GM19395 (cell line): ENCODE measurements around the gene MCU.
"Not testable (repeated sequence)": the region's sequence is repeated elsewhere in the genome, so short reads cannot be mapped to it uniquely, and the experiment has no call there.

ENCODE experiments used
- ATAC-seq: cut with Tn5 transposase; IDR thresholded peaks from one replicate; pipeline ENCODE4 v1.9.1; 2021; ENCODE audit warnings: mild to moderate bottlenecking, moderate library complexity; ENCODE audit not compliant: unreplicated experiment

The MCU gene

GRCh38 chr10:72729528-72729927 is 37.6 kb downstream of the MCU start:
- peak; percentile 76 for ATAC-seq

- no peak for ATAC-seq
Observed at GRCh38 chr10:72730479-72730878, 38.5 kb downstream of the MCU start.

- ATAC-seq, result no peak
Observed at GRCh38 chr10:72731916-72732419, 40.0 kb downstream of the MCU start.

DNA sequence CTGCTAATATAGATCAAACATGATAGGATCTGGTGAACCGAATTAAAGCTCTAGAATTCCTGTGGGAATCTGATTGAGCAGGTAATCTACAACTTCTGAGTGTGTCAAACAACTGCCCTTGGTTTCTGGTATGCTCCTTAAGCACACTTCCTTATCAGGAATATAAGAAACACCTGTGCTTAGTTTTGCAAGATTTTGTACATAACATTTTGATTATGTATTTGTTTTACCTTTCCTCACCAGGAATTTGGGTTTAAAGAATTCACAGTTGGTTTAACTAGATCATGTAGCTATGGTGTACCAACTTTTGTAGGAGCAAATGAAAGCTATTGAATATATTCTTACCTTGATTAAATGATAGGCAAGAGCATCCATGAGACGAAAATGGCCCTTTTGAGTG is 40.6 kb downstream of the MCU start:
- no peak for ATAC-seq

- ATAC-seq, result no peak
Observed at GRCh38 chr10:72733989-72734388, 42.0 kb downstream of the MCU start.

- ATAC-seq, result no peak
Observed at GRCh38 chr10:72735288-72735936, 43.5 kb downstream of the MCU start.

- ATAC-seq, result no peak
Observed at GRCh38 chr10:72736176-72736827, 44.4 kb downstream of the MCU start.

GRCh38 chr10:72736828-72737220 is 44.9 kb downstream of the MCU start:
- no peak for ATAC-seq

- not testable (repeated sequence) for ATAC-seq
Observed at GRCh38 chr10:72737357-72737756, 45.4 kb downstream of the MCU start.

- ATAC-seq, result no peak
Observed at GRCh38 chr10:72738486-72738885, 46.5 kb downstream of the MCU start.

DNA sequence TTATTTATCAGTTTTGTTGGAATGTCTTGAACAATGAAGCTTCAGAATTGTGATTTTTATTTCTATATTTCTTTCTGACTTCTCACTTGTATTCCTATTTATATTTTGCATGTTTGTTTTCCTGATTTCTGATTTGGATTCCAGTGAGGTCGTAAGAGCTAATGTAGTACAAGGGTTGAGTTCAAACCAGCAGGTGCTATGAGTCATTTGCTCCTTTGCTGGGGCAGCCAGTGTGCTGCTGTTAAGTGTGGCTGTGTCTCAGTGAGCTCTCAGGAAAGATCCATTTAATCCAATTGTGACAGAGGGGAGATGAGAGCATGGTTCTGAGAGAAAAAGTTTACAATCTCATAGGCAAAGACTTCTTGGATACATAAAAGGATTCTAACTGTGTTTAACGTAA is 48.6 kb downstream of the MCU start:
- ATAC-seq, result no peak

GRCh38 chr10:72742092-72742491 is 50.1 kb downstream of the MCU start:
- no peak for ATAC-seq

GRCh38 chr10:72742797-72743196 is 50.9 kb downstream of the MCU start:
- no peak for ATAC-seq

DNA sequence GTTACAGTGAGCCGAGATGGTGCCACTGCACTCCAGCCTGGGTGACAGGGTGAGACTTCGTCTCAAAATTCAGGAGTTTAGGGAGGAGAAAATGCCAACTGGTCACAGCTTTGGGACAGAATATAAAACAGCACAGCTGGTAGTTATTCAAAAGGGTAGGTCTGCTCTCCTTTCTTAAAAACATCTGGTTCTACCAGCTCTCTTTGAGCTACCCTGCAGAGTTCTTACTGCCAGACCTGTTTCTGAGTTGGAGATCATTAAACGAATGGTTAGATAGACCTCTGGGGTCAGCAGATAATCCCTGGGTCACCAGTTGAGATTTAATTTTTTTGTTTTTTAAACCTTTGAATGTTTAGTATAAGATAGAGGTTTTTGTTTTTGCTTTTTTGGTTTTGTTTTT is 52.6 kb downstream of the MCU start:
- no peak for ATAC-seq

DNA sequence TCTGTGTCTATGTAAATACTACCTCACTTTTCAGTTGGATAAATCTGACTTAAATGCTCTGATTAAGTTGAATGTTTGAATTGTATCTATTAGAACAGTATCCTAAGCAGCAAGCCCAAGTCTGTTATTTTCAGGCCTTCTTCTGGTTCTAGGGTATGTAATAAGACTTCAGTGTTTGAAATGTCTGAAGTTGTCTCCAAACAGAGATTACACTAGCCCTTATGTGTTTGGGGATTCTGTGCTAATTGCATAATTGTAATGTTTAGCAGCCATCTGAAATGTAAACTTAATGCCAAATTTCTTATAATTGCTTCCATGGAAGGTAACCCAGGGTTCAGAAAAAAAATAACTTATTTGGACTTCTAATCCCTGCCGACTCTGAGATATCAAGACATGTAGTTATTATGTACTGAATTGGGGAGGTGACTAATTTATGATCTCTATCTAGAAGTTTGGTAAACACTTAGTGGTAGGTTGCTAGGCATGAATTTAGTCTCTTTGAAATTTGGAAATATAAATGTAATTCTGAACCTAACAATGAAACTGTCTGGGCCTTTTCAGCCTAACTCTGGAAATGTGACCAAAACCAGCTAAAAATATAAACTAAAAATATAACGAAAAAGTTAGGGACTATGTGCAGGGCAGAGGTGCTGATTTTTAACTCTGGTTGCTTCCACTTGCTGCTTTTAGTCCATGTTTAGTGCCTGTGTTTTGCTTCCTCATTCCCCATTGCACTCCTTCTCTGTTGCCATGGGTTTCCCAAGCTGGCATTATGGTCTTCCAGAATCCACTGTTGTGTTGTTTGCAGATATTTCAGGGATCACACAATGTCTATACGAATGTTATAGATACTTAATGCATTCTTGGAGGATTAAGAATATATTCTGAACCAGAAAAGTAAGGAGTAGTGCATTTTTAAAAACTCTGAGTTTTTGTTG is 54.8 kb downstream of the MCU start:
- ATAC-seq, result no peak

DNA sequence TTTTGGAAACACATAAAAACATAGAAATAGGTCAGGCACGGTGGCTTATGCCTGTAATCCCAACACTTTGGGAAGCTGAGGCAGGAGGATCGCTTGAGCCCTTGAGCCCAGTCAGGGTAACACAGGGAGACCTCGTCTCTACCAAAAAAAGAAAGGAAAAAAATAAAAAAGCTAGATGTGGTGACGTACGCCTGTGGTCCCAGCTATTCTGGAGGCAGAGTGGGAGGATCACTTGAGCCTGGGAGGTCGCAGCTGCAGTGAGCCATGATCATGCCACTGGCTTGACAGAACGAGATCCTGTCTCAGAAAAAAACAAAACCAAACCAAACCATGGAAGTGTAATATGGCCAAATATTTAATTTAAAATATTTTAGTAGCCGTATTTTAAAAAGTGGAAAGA is 55.6 kb downstream of the MCU start:
- no peak for ATAC-seq

- ATAC-seq, result no peak
Observed at GRCh38 chr10:72753760-72754231, 61.9 kb downstream of the MCU start.

GRCh38 chr10:72754275-72755032 is 62.5 kb downstream of the MCU start:
- no peak for ATAC-seq

- no peak for ATAC-seq
Observed at GRCh38 chr10:72756674-72757385, 64.9 kb downstream of the MCU start.

DNA sequence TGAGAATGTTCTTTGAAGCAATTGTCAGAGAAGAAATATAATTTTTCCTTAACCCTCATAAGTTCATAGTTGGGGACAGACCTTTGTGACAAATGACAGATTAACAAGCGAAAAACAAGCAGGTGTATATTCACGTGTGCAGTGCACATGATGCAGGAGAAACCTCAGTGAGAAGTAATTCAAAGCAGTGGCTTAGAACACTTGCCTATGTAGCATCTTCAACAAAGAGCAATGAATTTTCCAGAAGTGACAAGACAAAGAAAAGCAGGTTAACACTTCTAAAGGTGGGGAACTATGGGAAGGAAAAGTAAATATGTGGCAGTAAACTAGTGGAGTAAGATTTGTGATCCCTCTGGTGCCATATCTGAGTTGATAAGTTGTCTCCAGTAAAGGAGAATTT is 65.8 kb downstream of the MCU start:
- no peak for ATAC-seq
